Mesendoderm (in vitro differentiated cells): Measurements from ENCODE around the gene UNC79.
"Not testable (repeated sequence)": the region's sequence is repeated elsewhere in the genome, so short reads cannot be mapped to it uniquely, and the experiment has no call there.

Experiments used
- DNase-seq: peaks from one replicate; pipeline ENCODE4 v3.0.0; 2013
- H2AK5ac ChIP-seq: 2 replicates; pipeline ENCODE4 v1.6.1; 2013; ENCODE audit warnings: low read length, inconsistent platforms
- H2BK120ac ChIP-seq: 2 replicates; pipeline ENCODE4 v1.6.1; 2013; ENCODE audit warnings: low read depth, mild to moderate bottlenecking, low read length, moderate library complexity, mixed read lengths
- H2BK15ac ChIP-seq: replicated peaks from 2 replicates; pipeline ENCODE4 v1.6.1; 2013; ENCODE audit warnings: low read depth, mild to moderate bottlenecking, moderate library complexity
- H2BK5ac ChIP-seq: 2 replicates; pipeline ENCODE4 v1.6.1; 2013; ENCODE audit warnings: low read length, inconsistent platforms
- H3K18ac ChIP-seq: 2 replicates; pipeline ENCODE4 v1.6.1; 2013; ENCODE audit warnings: mild to moderate bottlenecking, low read length, mixed read lengths
- H3K23ac ChIP-seq: one replicate; pipeline ENCODE4 v1.6.1; 2013; ENCODE audit warnings: low read length
- H3K27ac ChIP-seq: 2 replicates; pipeline ENCODE4 v1.5.1; 2013; ENCODE audit warnings: low read depth, mild to moderate bottlenecking, inconsistent platforms, low read length, moderate library complexity
- H3K27me3 ChIP-seq: 2 replicates; pipeline ENCODE4 v1.6.1; 2013; ENCODE audit warnings: low read length, control low read depth, mild to moderate bottlenecking, inconsistent platforms; ENCODE audit not compliant: insufficient read depth, poor library complexity
- H3K36me3 ChIP-seq: 2 replicates; pipeline ENCODE4 v1.6.1; 2013; ENCODE audit warnings: low read length, inconsistent platforms; ENCODE audit not compliant: control insufficient read depth, insufficient read depth
- H3K4ac ChIP-seq: one replicate; pipeline ENCODE4 v1.6.1; 2013; ENCODE audit warnings: low read depth, mild to moderate bottlenecking, low read length, moderate library complexity
- H3K4me1 ChIP-seq: 2 replicates; pipeline ENCODE4 v1.6.1; 2013; ENCODE audit warnings: low read depth, low read length, inconsistent platforms; ENCODE audit not compliant: control insufficient read depth
- H3K4me2 ChIP-seq: 2 replicates; pipeline ENCODE4 v1.6.1; 2013; ENCODE audit warnings: low read length
- H3K4me3 ChIP-seq: 2 replicates; pipeline ENCODE4 v1.5.1; 2013; ENCODE audit warnings: mild to moderate bottlenecking, low read length
- H3K56ac ChIP-seq: one replicate; pipeline ENCODE4 v1.6.1; 2013; ENCODE audit warnings: low read length
- H3K79me1 ChIP-seq: 2 replicates; pipeline ENCODE4 v1.6.1; 2013; ENCODE audit warnings: low read length, inconsistent platforms
- H3K79me2 ChIP-seq: 2 replicates; pipeline ENCODE4 v1.6.1; 2013; ENCODE audit warnings: mild to moderate bottlenecking, low read length; ENCODE audit not compliant: control insufficient read depth, insufficient read depth
- H3K9ac ChIP-seq: 2 replicates; pipeline ENCODE4 v1.6.1; 2013; ENCODE audit warnings: low read length, inconsistent platforms
- H4K5ac ChIP-seq: one replicate; pipeline ENCODE4 v1.6.1; 2013; ENCODE audit warnings: low read length
- H4K8ac ChIP-seq: one replicate; pipeline ENCODE4 v1.6.1; 2013; ENCODE audit warnings: low read depth, mild to moderate bottlenecking, control low read depth, low read length, moderate library complexity
- WGBS: extraction: QIAGEN DNeasy Blood & Tissue Kit; methylation state at CpG from one replicate; pipeline ENCODE4 v1.1.7; 2013; ENCODE audit warnings: low lambda C conversion rate, missing lambda C conversion rate; ENCODE audit not compliant: insufficient coverage; ENCODE audit errors: extremely low coverage; 5-methylcytosine and 5-hydroxymethylcytosine counted together

The UNC79 gene

GRCh38 chr14:93522221-93522620 lies 91.5 kb downstream of the UNC79 start:
- no peaks in the 10 kb centered on the region for H3K79me2 ChIP-seq
- H3K27ac ChIP-seq, result no peak overlapping the region
- no peak overlapping the region for H3K23ac ChIP-seq
- no peak overlapping the region for H3K4me2 ChIP-seq
- no peak overlapping the region for H3K18ac ChIP-seq
- no peak overlapping the region for H3K4me3 ChIP-seq
- no peak overlapping the region for H2AK5ac ChIP-seq
- no peak overlapping the region for H2BK15ac ChIP-seq
- no peak overlapping the region for H3K4ac ChIP-seq
- H3K56ac ChIP-seq, result no peak overlapping the region
- H4K8ac ChIP-seq, result no peak overlapping the region
- no peak for DNase-seq
- no peaks in the 10 kb centered on the region for H3K27me3 ChIP-seq
- no peaks in the 10 kb centered on the region for H3K4me1 ChIP-seq
- no peak overlapping the region for H2BK120ac ChIP-seq
- no peaks in the 10 kb centered on the region for H3K79me1 ChIP-seq
- H3K9ac ChIP-seq, result no peak overlapping the region
- H2BK5ac ChIP-seq, result no peak overlapping the region
- no peak overlapping the region for H4K5ac ChIP-seq
- H3K36me3 ChIP-seq, result no peaks in the 10 kb centered on the region

DNA sequence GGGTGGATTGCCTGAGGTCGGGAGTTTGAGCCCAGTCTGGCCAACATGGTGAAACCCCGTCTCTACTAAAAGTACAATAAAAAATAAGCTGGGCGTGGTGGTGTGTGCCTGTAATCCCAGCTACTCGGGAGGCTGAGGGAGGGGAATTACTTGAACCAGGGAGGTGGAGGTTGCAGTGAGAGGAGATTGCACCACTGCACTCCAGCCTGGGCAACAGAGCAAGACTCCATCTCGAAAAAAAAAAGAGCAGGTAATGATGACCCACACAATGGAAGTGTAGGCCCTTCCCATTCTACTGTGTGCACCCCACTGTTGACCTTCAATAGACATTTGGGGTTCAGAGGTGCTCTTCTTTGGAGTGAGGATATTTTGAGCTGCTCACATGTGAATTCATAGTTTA lies 94.5 kb downstream of the UNC79 start:
- not testable (repeated sequence) for H3K27me3 ChIP-seq, H3K18ac ChIP-seq
- WGBS, result no CpG with 5 or more reads among the region's 5 CpGs

DNA sequence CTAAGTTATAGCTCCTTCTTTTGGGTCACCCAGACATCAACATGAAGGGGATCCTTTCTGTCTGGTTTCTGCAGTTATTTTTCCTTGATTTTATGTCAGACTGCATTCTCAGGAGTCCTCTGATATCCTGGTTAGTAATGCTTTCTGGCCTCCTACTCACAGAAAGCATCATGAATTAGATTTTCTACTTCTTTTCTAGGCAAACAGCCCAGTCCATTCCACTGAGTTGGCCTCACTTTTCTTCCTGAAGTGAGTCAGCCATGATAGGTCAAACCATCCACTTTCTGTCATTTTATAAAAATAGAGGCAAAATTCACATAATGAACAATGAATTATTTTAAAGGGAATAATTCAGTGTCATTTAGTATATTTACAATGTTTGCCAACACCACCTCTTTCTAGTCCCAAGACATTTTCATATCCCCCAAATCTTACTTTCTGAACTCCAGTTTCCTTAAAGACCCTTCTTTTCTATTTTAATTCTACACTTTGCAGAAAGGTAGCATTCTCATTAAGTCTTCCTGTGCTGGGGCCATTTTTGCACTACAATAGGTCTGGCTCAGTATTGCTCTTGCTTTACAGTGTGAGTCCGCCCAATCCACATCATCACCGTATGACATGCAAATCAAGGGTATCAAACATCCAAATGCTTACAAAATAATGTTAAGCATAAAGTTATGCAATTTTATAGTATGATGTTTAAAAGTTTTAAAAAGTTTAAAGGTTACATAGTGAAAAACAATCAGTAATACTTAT lies 95.1 kb downstream of the UNC79 start:
- no peak overlapping the region for H3K56ac ChIP-seq
- no peak overlapping the region for H2BK15ac ChIP-seq
- no peaks in the 10 kb centered on the region for H3K36me3 ChIP-seq
- no peak overlapping the region for H3K4me2 ChIP-seq
- no peak overlapping the region for H4K8ac ChIP-seq
- H3K4me3 ChIP-seq, result no peak overlapping the region
- DNase-seq, result no peak
- H3K79me2 ChIP-seq, result no peaks in the 10 kb centered on the region
- H3K9ac ChIP-seq, result no peak overlapping the region
- H3K4ac ChIP-seq, result no peak overlapping the region
- H2BK5ac ChIP-seq, result no peak overlapping the region
- H3K18ac ChIP-seq, result no peak overlapping the region
- no CpG with 5 or more reads among the region's 2 CpGs for WGBS
- H3K4me1 ChIP-seq, result no peaks in the 10 kb centered on the region
- no peak overlapping the region for H3K27ac ChIP-seq
- no peak overlapping the region for H2AK5ac ChIP-seq
- no peaks in the 10 kb centered on the region for H3K79me1 ChIP-seq
- no peak overlapping the region for H4K5ac ChIP-seq
- no peaks in the 10 kb centered on the region for H3K27me3 ChIP-seq
- no peak overlapping the region for H3K23ac ChIP-seq
- H2BK120ac ChIP-seq, result no peak overlapping the region

More for the DNA sequence above, 94.5 kb downstream of the UNC79 start:
- H3K9ac ChIP-seq, H3K27ac ChIP-seq, DNase-seq, H2BK120ac ChIP-seq, H3K4me3 ChIP-seq, H3K56ac ChIP-seq, H2BK15ac ChIP-seq, H3K23ac ChIP-seq, H3K4me1 ChIP-seq, H4K8ac ChIP-seq, H3K79me1 ChIP-seq, H3K79me2 ChIP-seq, H2BK5ac ChIP-seq, H3K4me2 ChIP-seq, H3K4ac ChIP-seq, H3K36me3 ChIP-seq, H4K5ac ChIP-seq, H2AK5ac ChIP-seq: not testable (repeated sequence)

GRCh38 chr14:93527203-93527607 lies 96.5 kb downstream of the UNC79 start:
- no peak overlapping the region for H3K9ac ChIP-seq
- H4K8ac ChIP-seq, result no peak overlapping the region
- no peak overlapping the region for H4K5ac ChIP-seq
- no CpG with 5 or more reads among the region's 4 CpGs for WGBS
- H3K18ac ChIP-seq, result no peak overlapping the region
- H3K79me2 ChIP-seq, result no peaks in the 10 kb centered on the region
- no peaks in the 10 kb centered on the region for H3K4me1 ChIP-seq
- H2BK120ac ChIP-seq, result no peak overlapping the region
- H3K4me2 ChIP-seq, result no peak overlapping the region
- H3K36me3 ChIP-seq, result no peaks in the 10 kb centered on the region
- DNase-seq, result no peak
- no peak overlapping the region for H2BK15ac ChIP-seq
- no peak overlapping the region for H3K27ac ChIP-seq
- H2AK5ac ChIP-seq, result no peak overlapping the region
- no peak overlapping the region for H3K23ac ChIP-seq
- no peak overlapping the region for H3K4me3 ChIP-seq
- no peak overlapping the region for H3K4ac ChIP-seq
- H3K79me1 ChIP-seq, result no peaks in the 10 kb centered on the region
- no peak overlapping the region for H2BK5ac ChIP-seq
- H3K56ac ChIP-seq, result no peak overlapping the region
- H3K27me3 ChIP-seq, result no peaks in the 10 kb centered on the region

- Histone ChIP-seq H4K5ac (no peak overlapping the region), H3K27ac (no peak overlapping the region)
- WGBS, result no CpG with 5 or more reads among the region's 1 CpG
Measured at GRCh38 chr14:93528884-93529558, 98.3 kb downstream of the UNC79 start.

More at GRCh38 chr14:93528884-93529558, 98.3 kb downstream of the UNC79 start:
- H3K18ac ChIP-seq, result no peak overlapping the region
- H3K9ac ChIP-seq, result no peak overlapping the region
- no peak overlapping the region for H3K4me2 ChIP-seq
- DNase-seq, result no peak
- no peaks in the 10 kb centered on the region for H3K79me2 ChIP-seq
- H4K8ac ChIP-seq, result no peak overlapping the region
- H2BK15ac ChIP-seq, result no peak overlapping the region
- H2BK5ac ChIP-seq, result no peak overlapping the region
- no peak overlapping the region for H3K56ac ChIP-seq
- no peak overlapping the region for H2BK120ac ChIP-seq
- H3K4me1 ChIP-seq, result no peaks in the 10 kb centered on the region
- H3K4me3 ChIP-seq, result no peak overlapping the region
- H3K27me3 ChIP-seq, result no peaks in the 10 kb centered on the region
- H3K36me3 ChIP-seq, result no peaks in the 10 kb centered on the region
- H3K4ac ChIP-seq, result no peak overlapping the region
- H3K79me1 ChIP-seq, result no peaks in the 10 kb centered on the region
- H3K23ac ChIP-seq, result no peak overlapping the region
- H2AK5ac ChIP-seq, result no peak overlapping the region
